ENCODE data around the gene ST7. TPM values are rescaled to one million over a fixed set of nuclear protein-coding genes. Genes with fewer than 3 reads are reported as not detected.

ST7 gene
- total RNA-seq, 1 experiment from 2014 or later: 12.4 TPM

- TF ChIP-seq PRRX2 (CRISPR knock-in tag; IDR thresholded peaks at IDR 0.05) (no peak), HMGA2 (CRISPR knock-in tag; IDR thresholded peaks at IDR 0.05) (no peak), AFF4 (CRISPR knock-in tag; IDR thresholded peaks at IDR 0.05; ENCODE audit: borderline replicate concordance) (no peak), CREB1 (CRISPR knock-in tag; IDR thresholded peaks at IDR 0.05) (no peak), JUN (CRISPR knock-in tag; IDR thresholded peaks at IDR 0.05) (no peak), NR1H2 (CRISPR knock-in tag; IDR thresholded peaks at IDR 0.05) (no peak), MXD4 (CRISPR knock-in tag; IDR thresholded peaks at IDR 0.05; ENCODE audit: borderline replicate concordance) (no peak), PRDM15 (CRISPR knock-in tag; IDR thresholded peaks at IDR 0.05) (no peak), ZNF263 (CRISPR knock-in tag; IDR thresholded peaks at IDR 0.05; ENCODE audit: low read depth) (no peak)
- DNase-seq (ENCODE audit: low spot score): no peak
- Mint-ChIP-seq H3K4me1 (peaks cover 10% of the 10 kb centered on the region), H3K4me3 (no peak overlapping the region), H3K27ac (no peak overlapping the region), H3K9me3 (peaks cover 24% of the 10 kb centered on the region), H3K36me3 (peaks cover 23% of the 10 kb centered on the region), H3K27me3 (ENCODE audit: low read depth) (no peaks in the 10 kb centered on the region)
- ChIA-PET CTCF (interaction anchor here (1.1 kb wide), 1 partner anchor 13 kb away, joined by 3 read pairs; no protein-coding TSS in a partner anchor), POLR2A (no interaction called here)
- no peak for ATAC-seq
Observed at GRCh38 chr7:116997972-116998371, 44.7 kb downstream of the ST7 start.

- CTCF ChIA-PET: no interaction called here
- Mint-ChIP-seq H3K4me3 (no peak overlapping the region), H3K27me3 (ENCODE audit: low read depth) (no peaks in the 10 kb centered on the region), H3K4me1 (peaks cover 9% of the 10 kb centered on the region), H3K9me3 (peaks cover 22% of the 10 kb centered on the region), H3K36me3 (peaks cover 17% of the 10 kb centered on the region), H3K27ac (no peak overlapping the region)
- DNase-seq (ENCODE audit: low spot score) (no peak), ATAC-seq (no peak)
- POLR2A ChIA-PET: no interaction called here
- TF ChIP-seq IRF2 (CRISPR knock-in tag; IDR thresholded peaks at IDR 0.05; ENCODE audit: borderline replicate concordance, low read depth) (no peak), NR3C1 (CRISPR knock-in tag; conservative IDR thresholded peaks at IDR 0.05; ENCODE audit: low read depth) (no peak)
Observed at GRCh38 chr7:116998567-116999175, 45.4 kb downstream of the ST7 start.

- Mint-ChIP-seq H3K27me3 (ENCODE audit: low read depth) (no peaks in the 10 kb centered on the region), H3K4me1 (peaks cover 9% of the 10 kb centered on the region), H3K9me3 (peaks cover 22% of the 10 kb centered on the region), H3K4me3 (no peak overlapping the region), H3K27ac (no peak overlapping the region), H3K36me3 (peaks cover 17% of the 10 kb centered on the region)
- ChIA-PET CTCF (no interaction called here), POLR2A (no interaction called here)
- DNase-seq (ENCODE audit: low spot score) (no peak), ATAC-seq (no peak)
- TF ChIP-seq ZBTB43 (CRISPR knock-in tag; IDR thresholded peaks at IDR 0.05) (no peak), ZNF532 (CRISPR knock-in tag; IDR thresholded peaks at IDR 0.05; ENCODE audit: borderline replicate concordance) (no peak), GRHL2 (CRISPR knock-in tag; IDR thresholded peaks at IDR 0.05; ENCODE audit: insufficient replicate concordance, severe bottlenecking) (no peak), ZNF317 (CRISPR knock-in tag; IDR thresholded peaks at IDR 0.05; ENCODE audit: borderline replicate concordance, low read depth) (no peak), ZNF671 (CRISPR knock-in tag; IDR thresholded peaks at IDR 0.05) (no peak), MXD4 (CRISPR knock-in tag; IDR thresholded peaks at IDR 0.05; ENCODE audit: borderline replicate concordance) (no peak), HMGXB4 (CRISPR knock-in tag; IDR thresholded peaks at IDR 0.05) (no peak)
Observed at GRCh38 chr7:116999311-116999710, 46.0 kb downstream of the ST7 start.

Measured in WTC11 (cell line).